ENCODE results near the gene ASGR1.
"Not testable (repeated sequence)": the region's sequence is repeated elsewhere in the genome, so short reads cannot be mapped to it uniquely, and the experiment has no call there.

The ASGR1 gene

DNA sequence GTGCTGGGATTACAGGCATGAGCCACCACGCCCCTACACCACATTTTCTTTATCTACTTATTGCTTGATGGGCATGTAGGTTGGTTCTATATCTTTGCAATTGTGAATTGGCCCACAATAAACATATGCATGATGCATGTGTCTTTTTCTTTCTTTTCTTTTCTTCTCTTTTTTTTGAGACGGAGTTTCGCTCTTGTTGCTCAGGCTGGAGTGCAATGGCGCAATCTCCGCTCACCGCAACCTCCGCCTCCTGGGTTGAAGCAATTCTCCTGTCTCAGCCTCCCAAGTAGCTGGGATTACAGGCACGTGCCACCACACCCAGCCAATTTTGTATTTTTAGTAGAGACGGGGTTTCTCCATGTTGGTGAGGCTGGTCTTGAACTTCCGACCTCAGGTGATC is 20.7 kb downstream of the ASGR1 start:
- not testable (repeated sequence) for DNase-seq, ATAC-seq

DNA sequence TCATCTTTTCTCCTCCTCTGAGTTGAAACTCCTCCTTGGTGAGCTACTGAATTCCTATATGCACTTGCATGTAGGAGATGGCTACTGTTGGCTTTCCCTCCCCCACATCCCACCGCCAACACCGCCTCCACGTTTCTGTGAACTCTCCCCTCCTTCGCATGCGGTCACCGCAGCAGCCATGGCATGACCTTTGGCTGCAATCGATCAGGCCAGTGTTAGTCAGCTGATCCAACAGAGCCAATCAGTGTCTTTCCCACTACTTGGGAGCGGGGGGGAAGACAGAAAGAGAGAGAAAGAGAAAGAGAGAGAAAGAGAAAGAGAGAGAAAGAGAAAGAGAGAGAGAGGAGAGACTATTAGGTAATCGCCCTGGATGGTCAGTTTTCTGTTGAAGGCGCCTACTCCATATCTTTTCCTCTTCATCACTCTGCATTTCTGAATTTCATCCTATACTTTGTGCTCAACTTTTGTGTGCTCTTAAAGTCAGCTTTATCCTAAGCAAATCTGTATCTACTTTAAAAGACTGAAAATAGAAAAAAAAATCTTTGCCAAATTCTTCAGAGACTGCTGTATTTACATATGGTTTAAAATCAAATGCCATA is 22.7 kb downstream of the ASGR1 start:
- DNase-seq, result no peak
- ATAC-seq, result no peak

DNA sequence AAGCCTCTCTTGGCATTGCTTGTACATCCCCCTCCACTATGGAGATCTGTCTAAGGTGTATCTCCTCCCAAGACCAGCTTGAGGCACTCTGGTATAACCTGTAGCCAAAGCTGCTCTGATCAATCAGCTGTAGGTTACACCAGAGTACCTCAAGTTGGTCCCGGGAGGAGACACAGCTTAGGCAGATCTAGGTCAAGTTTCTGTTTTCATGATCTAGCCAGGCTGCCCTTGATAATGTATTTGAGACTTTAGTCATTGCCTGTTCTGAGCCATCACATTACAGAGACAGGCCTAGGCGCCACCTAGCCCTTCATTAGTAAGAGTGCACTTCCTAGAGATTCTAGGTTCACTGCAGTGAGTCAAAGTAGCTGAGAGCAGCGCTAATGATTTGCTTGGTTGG is 31.4 kb downstream of the ASGR1 start:
- DNase-seq, result no peak
- ATAC-seq, result no peak

DNA sequence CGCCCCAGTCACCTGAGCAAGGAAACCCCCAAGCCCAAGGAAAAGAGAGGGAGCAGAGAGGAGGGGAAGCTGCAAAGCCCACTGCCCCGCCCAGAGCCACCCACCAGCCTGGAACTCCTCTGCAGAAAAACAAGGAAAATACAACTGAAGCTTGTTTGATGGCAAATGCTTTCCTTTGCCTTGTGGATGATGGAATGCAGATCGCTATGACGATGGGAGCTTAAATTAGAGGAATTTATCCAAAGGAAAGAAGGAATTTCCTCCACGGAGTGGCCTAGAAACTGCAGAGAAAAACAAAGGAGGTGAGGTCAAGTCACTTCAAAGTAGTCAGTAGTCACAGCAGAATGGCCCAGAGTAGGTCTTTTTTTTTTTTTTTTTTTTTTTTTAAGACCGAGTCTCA is 33.1 kb downstream of the ASGR1 start:
- ATAC-seq (no peak), DNase-seq (no peak)

DNA sequence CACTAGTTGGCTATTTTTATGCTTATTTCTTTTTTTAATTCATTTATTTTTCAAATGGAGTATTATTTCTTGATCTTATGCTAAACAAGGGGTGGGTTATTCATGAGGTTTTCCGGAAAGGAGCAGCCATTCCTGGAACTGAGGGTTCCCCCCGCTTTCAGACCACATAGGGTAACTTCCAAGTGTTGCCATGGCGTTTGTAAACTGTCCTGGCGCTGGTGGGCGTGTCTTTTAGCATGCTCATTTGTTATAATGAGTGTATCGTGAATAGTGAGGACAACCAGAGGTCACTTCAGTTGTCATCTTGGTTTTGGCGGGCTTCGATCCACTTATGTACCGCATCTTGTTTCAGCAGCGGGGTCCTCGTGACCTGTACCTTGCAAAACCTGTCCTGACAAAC is 35.0 kb downstream of the ASGR1 start:
- DNase-seq, result no peak
- ATAC-seq, result no peak

GRCh38 chr17:7141824-7142223 is 37.3 kb downstream of the ASGR1 start:
- ATAC-seq, result no peak
- DNase-seq, result no peak

DNA sequence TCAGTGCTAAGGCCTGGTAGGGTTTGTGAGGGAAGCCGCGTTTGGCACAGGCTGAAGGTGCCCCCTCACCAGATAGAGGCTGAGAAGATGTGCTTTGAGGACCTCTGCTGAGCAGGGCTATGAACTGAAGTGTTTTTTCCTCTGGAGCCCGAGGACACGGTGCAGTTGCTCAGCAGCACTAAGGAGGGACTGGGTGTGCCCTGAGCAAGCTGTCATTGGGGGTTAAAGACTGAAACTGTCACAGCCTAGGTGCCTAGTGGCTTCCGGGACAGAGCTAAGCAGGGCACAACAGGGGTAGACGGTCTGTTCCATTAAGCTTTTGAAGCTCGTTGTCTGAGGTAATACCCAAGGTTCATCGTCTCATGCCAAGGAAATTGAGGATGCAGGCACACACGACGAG is 39.8 kb downstream of the ASGR1 start:
- no peak for DNase-seq
- no peak for ATAC-seq

DNA sequence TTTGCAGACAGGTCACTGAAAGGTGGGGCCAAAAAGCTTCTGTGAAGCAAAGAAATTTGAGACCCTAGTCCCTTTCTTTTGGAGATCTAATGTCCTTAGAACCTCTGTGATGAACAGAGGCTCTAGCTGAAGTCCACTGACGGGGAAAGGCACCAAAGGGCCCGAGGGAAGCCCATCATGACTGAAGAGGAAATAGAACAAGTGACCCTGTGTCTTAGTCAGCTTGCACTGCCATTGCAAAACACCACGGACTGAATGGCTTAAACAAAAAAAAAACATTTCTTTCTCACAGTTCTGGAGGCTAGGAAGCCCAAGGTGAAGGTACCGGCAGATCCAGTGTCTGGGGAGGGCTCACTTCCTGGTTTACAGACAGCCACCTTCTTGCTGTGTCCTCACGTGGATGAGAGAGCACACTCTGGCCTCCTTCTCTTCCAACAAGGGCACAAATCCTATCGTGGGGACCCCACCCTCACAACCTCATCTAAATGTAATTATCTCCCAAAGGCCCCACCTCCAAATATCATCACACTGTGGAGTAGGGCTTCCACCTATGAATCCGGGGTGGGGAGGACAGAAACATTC is 40.3 kb downstream of the ASGR1 start:
- ATAC-seq (no peak), DNase-seq (no peak)

GRCh38 chr17:7137171-7137943 is 41.8 kb downstream of the ASGR1 start:
- ATAC-seq (no peak), DNase-seq (no peak)

GRCh38 chr17:7136266-7136877 is 42.8 kb downstream of the ASGR1 start:
- peak; percentile 82 for DNase-seq
- no peak for ATAC-seq

DNA sequence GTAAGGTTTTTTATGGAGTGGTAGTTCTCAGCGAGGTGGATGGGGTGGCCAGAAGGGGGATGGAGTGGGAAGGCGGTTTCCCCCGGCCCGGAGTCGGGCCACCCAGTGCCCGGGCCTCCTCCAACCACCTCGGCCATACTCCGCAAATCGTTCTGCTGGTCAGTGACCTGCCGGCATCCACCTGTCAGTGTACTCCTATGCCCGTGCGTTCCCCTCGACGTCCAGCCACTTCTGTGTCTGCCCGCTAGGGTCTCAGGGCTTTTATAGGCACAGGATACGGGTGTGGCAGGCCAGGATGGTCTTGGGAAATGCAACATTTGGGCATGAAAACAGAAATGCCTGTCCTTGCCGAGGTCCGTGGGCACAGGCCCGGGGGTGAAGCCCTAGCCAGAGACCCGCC is 45.3 kb downstream of the ASGR1 start:
- ATAC-seq (no peak), DNase-seq (no peak)

DNA sequence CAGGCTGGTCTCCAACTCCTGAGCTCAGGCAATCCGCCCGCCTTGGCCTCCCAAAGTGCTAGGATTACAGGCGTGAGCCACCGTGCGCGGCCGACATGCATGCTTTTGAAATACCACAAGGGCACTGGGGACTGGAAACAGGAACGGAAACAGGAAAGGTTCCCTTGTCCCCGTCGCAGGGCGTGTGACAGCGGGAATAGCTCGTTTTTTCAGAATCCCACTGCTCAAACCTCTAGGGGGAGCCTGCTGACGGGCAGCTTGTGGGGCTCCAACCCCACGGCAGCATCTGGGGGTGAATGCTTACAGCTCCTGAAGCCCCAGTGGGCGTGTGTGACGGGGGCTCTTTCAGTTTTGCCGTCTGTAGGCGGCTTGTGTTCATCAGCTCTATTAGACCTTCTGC is 45.7 kb downstream of the ASGR1 start:
- peak; percentile 58 for DNase-seq

GRCh38 chr17:7132511-7133094 is 46.6 kb downstream of the ASGR1 start:
- DNase-seq (peak; percentile 38), ATAC-seq (peak; percentile 77)

More for the DNA sequence above, 45.7 kb downstream of the ASGR1 start:
- peak; percentile 54 for ATAC-seq

DNA sequence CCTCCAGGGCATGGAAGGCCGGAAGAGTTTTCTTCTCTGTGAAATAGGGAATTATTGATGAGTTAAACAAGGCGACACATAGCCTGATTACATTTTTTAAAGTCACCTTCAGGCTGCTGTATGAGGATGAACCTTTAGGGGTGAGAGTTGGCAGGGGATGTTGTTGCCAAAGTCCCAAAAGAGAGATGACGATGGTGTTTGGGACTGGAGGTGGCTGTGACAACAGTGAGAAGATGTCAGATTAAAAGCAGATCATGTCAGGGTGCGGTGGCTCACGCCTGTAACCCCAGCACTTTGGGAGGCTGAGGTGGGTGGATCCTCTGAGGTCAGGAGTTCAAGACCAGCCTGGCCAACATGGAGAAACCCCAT is 47.8 kb downstream of the ASGR1 start:
- no peak for DNase-seq
- ATAC-seq, result no peak

DNA sequence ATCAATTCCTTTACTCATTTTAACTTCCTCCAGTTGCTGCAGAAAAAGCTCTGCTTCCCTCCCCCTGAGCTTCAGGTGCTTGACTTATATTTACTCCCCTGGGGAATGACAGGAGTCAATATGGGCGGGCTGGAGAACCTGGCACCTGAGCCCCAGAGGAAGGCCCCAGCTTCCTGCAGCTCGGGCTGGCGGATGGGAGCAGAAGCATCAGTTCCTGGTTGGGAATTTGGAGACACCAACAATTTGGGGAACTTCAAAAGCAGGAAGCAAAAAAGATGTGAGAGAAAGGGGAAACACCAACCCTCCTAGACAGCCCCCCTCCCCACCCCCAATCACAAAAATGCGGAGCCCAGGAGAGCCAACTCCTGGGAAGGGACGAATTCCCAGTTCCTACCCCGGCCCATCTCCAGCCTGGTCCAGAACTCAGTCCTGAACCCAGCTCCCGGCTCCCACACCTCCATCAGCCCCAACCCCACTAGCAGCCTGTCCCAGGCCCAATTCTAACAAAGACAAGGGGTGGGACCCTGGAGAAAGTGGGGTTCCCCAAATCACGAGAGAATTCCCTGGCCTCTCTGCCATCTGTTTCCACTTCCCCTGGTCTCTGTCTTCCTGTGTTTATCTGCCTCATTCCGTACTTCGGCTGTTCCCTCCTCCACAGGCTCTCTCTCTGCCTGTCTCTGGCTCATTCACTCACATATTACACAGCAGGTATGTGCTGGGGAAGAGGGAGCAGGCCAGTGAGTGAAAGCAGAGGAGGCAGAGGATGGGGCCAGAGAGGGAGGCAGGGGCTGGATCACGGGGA is 48.3 kb downstream of the ASGR1 start:
- no peak for ATAC-seq

DNA sequence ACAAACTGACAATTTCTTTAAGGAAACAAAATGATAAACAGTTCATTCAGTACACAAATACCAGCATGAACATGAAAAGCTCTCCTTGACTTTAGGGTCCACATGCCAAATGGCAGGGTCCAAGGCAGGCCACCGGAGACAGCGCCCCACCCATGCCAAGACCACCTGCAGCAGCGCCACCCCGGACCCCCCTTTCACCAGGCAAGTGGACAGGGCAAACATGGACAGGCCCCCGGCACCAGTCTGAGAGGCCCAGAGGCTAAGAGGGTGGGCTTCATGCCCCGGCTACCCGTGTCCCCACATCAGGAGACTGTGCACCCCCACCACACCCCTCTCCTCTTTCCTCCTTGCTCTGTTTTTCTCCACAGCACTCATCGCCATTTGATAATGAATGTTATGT is 49.9 kb downstream of the ASGR1 start:
- ATAC-seq (no peak), DNase-seq (no peak)

More for the DNA sequence above, 48.3 kb downstream of the ASGR1 start:
- DNase-seq, result no peak

DNA sequence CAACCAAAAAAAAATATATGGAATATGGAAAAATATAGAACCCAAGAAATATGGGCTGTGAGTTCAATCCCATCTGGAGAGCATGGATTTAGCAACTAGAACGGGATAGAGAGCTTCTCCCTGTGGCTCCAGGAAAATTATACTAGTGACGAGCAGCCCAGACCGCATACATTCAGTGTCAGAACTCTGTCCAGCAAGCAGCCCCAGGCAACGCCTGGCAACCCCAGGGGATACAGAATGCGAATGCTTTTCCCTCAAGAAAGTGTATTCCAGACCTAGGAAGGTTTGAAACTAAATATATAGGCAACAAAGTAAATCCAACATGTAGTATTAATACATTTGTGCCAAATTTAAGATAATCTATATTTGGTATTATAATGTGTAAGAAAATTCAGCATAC is 51.0 kb downstream of the ASGR1 start:
- ATAC-seq, result no peak
- DNase-seq, result no peak

DNA sequence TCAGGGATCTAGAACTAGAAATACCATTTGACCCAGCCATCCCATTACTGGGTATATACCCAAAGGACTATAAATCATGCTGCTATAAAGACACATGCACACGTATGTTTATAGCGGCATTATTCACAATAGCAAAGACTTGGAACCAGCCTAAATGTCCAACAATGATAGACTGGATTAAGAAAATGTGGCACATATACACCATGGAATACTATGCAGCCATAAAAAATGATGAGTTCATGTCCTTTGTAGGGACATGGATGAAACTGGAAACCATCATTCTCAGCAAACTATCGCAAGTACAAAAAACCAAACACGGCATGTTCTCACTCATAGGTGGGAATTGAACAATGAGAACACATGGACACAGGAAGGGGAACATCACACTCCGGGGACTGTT is 51.7 kb downstream of the ASGR1 start:
- ATAC-seq, result not testable (repeated sequence)

DNA sequence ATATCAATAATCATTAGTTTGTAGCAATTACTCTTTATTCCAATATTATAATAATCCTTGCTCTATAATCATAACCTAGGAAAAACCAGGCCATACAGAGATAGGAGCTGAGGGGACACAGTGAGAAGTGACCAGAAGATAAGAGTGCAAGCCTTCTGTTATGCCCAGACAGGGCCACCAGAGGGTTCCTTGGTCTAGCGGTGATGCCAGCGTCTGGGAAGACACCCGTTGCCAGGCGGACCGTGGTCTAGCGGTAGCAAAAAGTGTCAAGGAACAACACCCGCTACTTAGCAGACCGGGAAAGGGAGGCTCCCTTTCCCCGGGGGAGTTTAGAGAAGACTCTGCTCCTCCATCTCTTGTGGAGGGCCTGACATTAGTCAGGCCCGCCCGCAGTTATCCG is 52.8 kb downstream of the ASGR1 start:
- DNase-seq, ATAC-seq: not testable (repeated sequence)

More for the DNA sequence above, 51.7 kb downstream of the ASGR1 start:
- not testable (repeated sequence) for DNase-seq

DNA sequence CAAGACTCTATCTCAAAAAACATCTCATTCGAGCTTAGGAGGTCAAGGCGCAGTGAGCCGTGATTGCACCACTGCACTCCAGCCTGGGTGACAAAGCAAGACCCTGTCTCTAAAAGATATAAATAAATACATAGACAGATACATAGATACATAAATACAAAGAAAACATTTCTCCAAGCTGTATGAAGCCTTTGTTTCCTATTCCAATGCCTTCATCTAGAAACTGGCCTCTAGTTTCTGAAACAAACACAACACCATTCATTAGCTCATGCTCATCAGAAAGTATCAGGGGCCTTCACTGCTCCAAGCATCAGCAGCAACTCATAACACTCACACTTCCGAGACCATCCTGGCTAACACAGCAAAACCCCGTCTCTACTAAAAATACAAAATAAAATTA is 54.2 kb downstream of the ASGR1 start:
- no peak for DNase-seq
- no peak for ATAC-seq

DNA sequence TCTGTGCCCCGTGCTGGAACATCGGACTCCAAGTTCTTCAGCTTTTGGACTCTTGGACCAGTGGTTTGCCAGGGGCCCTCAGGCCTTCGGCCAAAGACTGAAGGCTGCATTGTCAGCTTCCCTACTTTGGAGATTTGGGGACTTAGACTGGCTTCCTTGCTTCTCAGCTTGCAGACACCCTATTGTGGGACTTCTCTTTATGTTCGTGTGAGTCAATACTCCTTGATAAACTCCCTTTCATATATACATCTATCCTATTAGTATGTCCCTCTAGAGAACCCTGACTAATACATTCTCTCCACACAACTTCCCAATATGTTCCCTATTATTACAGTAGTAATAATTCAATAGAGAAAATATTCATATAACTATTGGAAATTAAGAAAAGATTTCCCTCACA is 55.3 kb downstream of the ASGR1 start:
- no peak for ATAC-seq

More for the DNA sequence above, 55.3 kb downstream of the ASGR1 start:
- no peak for DNase-seq
